Nephron (organoid): ENCODE data around the gene CCDC86.

Experiments
- H3K27ac Mint-ChIP-seq, 3 experiments: 2 replicates each; pipeline ENCODE4 v1.8.0; 2020; ENCODE audit warnings: mixed read lengths in 3 of 3, mild to moderate bottlenecking in 2 of 3, moderate library complexity in 1 of 3
- H3K27me3 Mint-ChIP-seq: 2 replicates; pipeline ENCODE4 v1.8.0; 2021; ENCODE audit warnings: low read depth, mild to moderate bottlenecking, moderate library complexity, mixed read lengths
- H3K36me3 Mint-ChIP-seq: 2 replicates; pipeline ENCODE4 v1.8.0; 2020; ENCODE audit warnings: low read depth, mixed read lengths
- H3K4me1 Mint-ChIP-seq: 2 replicates; pipeline ENCODE4 v1.8.0; 2020; ENCODE audit warnings: mixed read lengths
- H3K4me3 Mint-ChIP-seq, 3 experiments: 2 replicates each; pipeline ENCODE4 v1.8.0; 2020; ENCODE audit warnings: mild to moderate bottlenecking in 3 of 3, mixed read lengths in 3 of 3, moderate library complexity in 2 of 3
- H3K9me3 Mint-ChIP-seq: 2 replicates; pipeline ENCODE4 v1.8.0; 2020; ENCODE audit warnings: mixed read lengths
- TF ChIP-seq, protein P1 (sequence below), 3 experiments: fragments of 200-600 bp; sonication (generic); IDR thresholded peaks; one replicate each; pipeline ENCODE4 v1.5.0; 2021; ENCODE audit warnings: antibody characterized with exemption in 3 of 3; ENCODE audit not compliant: unreplicated experiment in 3 of 3

CCDC86 gene, protein sequence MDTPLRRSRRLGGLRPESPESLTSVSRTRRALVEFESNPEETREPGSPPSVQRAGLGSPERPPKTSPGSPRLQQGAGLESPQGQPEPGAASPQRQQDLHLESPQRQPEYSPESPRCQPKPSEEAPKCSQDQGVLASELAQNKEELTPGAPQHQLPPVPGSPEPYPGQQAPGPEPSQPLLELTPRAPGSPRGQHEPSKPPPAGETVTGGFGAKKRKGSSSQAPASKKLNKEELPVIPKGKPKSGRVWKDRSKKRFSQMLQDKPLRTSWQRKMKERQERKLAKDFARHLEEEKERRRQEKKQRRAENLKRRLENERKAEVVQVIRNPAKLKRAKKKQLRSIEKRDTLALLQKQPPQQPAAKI

DNA sequence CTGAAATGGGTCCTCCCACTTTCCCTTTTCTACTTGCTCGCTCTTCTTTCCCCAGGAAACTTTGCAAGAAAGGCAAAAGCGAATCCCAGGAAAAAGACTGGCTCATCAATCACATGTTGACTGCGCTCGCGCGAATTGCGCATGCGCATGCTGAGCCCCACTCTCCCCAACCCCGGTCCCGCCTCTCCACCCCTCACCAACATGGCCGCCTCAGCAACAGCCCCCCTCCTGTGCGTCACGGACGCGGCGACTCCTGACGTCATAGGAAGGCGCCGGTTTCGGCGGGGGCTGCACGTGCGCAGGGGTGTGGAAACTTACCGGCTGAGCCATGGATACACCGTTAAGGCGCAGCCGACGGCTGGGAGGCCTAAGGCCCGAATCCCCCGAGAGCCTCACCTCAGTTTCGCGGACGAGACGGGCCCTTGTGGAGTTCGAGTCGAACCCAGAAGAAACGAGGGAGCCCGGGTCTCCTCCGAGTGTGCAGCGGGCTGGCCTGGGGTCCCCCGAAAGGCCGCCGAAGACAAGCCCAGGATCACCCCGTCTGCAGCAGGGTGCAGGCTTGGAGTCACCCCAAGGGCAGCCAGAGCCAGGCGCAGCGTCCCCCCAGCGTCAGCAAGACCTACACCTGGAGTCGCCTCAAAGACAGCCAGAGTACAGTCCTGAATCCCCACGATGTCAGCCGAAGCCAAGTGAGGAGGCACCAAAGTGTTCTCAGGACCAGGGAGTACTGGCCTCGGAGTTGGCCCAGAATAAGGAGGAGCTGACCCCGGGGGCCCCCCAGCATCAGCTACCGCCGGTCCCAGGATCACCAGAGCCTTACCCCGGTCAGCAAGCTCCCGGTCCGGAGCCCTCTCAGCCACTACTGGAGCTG is at the start of gene CCDC86:
CCDC86 (plus strand) TSS at position 317 of the 871 bp plus-strand sequence; CDS start at position 329, 12 bp downstream.
- peak within 1 kb of the TSS; percentile 84 to 92 (median 86) for H3K4me3 Mint-ChIP-seq

DNA sequence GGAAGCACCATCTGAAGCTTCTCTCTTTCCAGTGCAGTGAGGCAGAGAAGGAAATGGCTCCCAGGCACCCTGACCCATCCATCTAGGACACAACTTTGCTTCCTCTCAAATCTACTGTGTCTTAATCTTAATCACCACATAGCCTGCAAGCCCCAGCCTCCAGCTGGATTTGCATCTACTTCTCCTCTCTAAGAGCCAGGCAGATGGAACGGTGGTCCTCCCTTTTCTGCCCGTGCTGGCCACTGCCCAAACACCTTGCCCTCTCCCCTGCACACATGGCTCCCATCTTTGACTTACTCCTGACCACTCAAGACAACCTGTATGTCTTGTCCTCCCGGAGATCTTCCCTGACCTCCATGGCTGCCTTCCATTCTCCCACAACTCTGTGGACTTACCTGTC is 49.4 kb upstream of the CCDC86 start:
- peaks cover 8% of the 10 kb centered on the region for H3K4me1 Mint-ChIP-seq
- no peak overlapping the region for H3K4me3 Mint-ChIP-seq
- no peak overlapping the region for H3K27ac Mint-ChIP-seq
- TF ChIP-seq, protein P1, sequence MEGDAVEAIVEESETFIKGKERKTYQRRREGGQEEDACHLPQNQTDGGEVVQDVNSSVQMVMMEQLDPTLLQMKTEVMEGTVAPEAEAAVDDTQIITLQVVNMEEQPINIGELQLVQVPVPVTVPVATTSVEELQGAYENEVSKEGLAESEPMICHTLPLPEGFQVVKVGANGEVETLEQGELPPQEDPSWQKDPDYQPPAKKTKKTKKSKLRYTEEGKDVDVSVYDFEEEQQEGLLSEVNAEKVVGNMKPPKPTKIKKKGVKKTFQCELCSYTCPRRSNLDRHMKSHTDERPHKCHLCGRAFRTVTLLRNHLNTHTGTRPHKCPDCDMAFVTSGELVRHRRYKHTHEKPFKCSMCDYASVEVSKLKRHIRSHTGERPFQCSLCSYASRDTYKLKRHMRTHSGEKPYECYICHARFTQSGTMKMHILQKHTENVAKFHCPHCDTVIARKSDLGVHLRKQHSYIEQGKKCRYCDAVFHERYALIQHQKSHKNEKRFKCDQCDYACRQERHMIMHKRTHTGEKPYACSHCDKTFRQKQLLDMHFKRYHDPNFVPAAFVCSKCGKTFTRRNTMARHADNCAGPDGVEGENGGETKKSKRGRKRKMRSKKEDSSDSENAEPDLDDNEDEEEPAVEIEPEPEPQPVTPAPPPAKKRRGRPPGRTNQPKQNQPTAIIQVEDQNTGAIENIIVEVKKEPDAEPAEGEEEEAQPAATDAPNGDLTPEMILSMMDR (IDR thresholded peaks at IDR 0.05; ENCODE audit: unreplicated experiment in 3 of 3): no peak
- peaks cover 22% of the 10 kb centered on the region for H3K27me3 Mint-ChIP-seq
- no peaks in the 10 kb centered on the region for H3K36me3 Mint-ChIP-seq
- peaks cover 12% of the 10 kb centered on the region for H3K9me3 Mint-ChIP-seq

More for the DNA sequence above, at the start of gene CCDC86:
- peak within 1 kb of the TSS; percentile 94 to 99 (median 96) for H3K27ac Mint-ChIP-seq
- no peaks in the 10 kb centered on the region for H3K9me3 Mint-ChIP-seq
- TF ChIP-seq, protein P1 (IDR thresholded peaks at IDR 0.05; ENCODE audit: unreplicated experiment in 3 of 3): no peak
- no peaks in the 10 kb centered on the region for H3K27me3 Mint-ChIP-seq
- H3K36me3 Mint-ChIP-seq: no peaks in the 10 kb centered on the region
- H3K4me1 Mint-ChIP-seq: peaks cover 54% of the 10 kb centered on the region

DNA sequence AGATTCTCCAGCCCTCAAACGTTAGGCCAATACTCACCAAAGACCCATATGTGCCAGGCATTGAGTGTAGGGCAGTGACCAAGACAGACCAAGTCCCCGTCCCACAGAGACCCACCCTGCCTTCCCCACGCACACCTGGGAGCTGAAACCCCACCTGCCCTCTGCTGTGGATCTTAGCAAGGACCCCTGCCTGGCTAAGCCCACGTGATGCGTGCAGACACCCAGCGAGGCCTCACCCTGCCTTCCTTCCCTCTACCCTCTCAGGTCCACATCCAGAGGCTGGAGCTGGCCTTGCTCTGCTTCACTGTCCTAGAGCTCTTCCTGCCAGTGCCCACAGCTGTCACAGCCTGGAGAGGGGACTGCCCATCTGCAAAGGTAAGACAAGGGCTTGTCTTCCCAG is 46.6 kb upstream of the CCDC86 start:
- H3K9me3 Mint-ChIP-seq: peaks cover 12% of the 10 kb centered on the region
- no peaks in the 10 kb centered on the region for H3K36me3 Mint-ChIP-seq
- no peak overlapping the region for H3K4me3 Mint-ChIP-seq
- TF ChIP-seq, protein P1 (IDR thresholded peaks at IDR 0.05; ENCODE audit: unreplicated experiment in 3 of 3): no peak
- H3K4me1 Mint-ChIP-seq: no peaks in the 10 kb centered on the region
- peaks cover 25% of the 10 kb centered on the region for H3K27me3 Mint-ChIP-seq
- H3K27ac Mint-ChIP-seq: no peak overlapping the region

DNA sequence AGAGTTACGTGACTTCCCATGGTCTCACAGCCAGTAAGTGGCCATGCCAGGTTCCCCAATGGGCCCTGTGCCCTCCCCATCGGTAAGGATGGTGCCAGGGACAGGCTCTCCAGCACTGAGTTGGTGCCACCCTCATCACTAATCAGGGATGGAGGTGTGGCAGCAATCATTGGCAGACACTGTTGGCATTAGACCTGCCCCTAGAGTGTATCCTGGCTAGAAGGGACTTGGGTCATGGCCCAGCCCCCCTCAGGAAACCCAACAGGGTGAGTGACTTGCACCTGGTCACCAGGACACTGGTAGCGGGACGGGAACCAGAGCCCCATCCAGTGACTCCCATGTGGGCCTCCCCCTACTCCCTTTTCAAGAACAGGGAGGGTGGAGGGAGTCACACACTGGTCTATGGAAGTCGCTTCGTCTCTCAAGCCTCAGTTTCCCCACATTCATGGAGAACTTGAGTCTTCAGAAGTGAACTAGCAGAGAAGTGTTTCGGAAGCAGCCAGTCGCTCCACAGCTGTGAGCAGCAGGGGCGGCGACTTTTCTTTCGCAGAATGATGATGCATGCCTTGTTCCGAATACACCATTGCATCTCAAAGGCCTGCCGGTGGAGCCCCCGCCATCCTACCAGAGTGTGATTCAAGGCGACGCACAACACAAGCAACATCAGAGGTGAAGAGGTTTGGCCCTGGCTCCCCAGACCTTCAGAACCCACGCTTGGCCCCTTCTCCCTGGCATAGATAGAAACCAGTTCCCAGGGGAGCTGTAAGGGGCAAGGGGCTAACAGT is 43.9 kb upstream of the CCDC86 start:
- no peaks in the 10 kb centered on the region for H3K9me3 Mint-ChIP-seq
- no peak overlapping the region for H3K27ac Mint-ChIP-seq
- no peak overlapping the region for H3K4me3 Mint-ChIP-seq
- H3K4me1 Mint-ChIP-seq: no peaks in the 10 kb centered on the region
- TF ChIP-seq, protein P1 (IDR thresholded peaks at IDR 0.05; ENCODE audit: unreplicated experiment in 3 of 3): no peak
- H3K36me3 Mint-ChIP-seq: no peaks in the 10 kb centered on the region
- H3K27me3 Mint-ChIP-seq: peaks cover 20% of the 10 kb centered on the region

DNA sequence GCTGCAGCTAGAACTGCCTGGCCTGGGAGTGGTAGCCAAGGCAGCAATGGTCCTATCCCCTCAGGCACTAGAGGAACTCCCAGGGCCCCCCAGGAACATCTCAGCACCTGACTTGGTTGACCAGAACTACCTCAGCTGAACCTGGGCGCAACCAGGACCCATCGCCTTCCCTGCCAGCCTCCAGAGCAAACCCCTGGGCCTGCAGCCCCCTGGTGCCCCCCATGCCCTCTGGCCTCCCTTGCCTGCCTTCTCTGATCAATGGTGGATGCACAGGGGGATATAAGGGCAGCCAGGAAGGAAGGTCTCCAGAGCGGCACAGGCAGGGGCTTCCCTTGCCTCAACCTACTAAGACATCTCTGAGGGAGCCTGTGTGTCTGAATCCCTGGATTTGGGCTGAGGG is 43.3 kb upstream of the CCDC86 start:
- H3K27me3 Mint-ChIP-seq: peaks cover 14% of the 10 kb centered on the region
- no peaks in the 10 kb centered on the region for H3K4me1 Mint-ChIP-seq
- H3K4me3 Mint-ChIP-seq: no peak overlapping the region

More for the DNA sequence above, 43.3 kb upstream of the CCDC86 start:
- Mint-ChIP-seq H3K36me3 (no peaks in the 10 kb centered on the region), H3K9me3 (no peaks in the 10 kb centered on the region), H3K27ac (no peak overlapping the region)
- TF ChIP-seq, protein P1 (IDR thresholded peaks at IDR 0.05; ENCODE audit: unreplicated experiment in 3 of 3): no peak
